HTR-8/SVneo (cell line): ENCODE results near the gene PTH1R.
"Not testable (repeated sequence)": the region's sequence is repeated elsewhere in the genome, so short reads cannot be mapped to it uniquely, and the experiment has no call there.

Experiments
- DNase-seq: peaks from one replicate; pipeline ENCODE4 v3.0.0; 2011; ENCODE audit warnings: low spot score, mixed read lengths; ENCODE audit not compliant: insufficient read length
- FAIRE-seq: peaks from 2 replicates; lab custom pipeline; 2011; peaks lifted over from hg19 to GRCh38; lab: Jason Lieb, UNC

PTH1R gene

DNA sequence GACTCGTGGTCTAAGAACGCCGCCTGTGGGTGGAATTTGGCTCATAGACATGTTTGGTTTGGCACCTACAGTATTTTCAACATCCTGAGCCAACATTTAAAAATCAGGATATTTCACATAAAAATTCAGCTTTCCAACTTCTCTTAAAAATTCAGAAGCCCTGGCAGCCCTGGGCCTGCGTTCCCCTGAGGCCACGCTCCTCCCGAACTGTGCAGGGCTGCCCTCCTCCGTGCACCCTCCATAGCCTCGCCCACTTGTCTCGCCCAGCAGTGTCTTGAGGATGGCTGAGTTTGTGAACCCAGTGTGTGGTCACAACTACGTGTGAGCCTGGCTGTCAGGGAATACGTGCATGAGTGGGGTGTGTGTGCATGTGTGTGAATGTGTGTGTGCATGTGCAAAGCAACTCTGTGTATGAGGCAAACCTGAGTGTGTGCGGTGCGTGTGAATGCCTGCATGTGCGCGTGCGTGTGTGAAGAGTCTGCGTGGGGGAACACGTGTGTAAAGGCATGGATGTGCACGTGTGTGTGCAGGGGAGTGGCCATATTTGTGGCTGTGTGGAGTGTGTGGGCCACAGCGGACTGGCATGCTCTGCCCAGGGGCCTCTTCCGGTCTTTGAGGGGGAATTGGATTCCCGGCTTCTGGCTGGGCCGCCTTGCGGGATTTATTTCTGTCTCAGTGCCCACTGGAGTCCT, 30.9 kb downstream of the PTH1R start:
- no peak for DNase-seq
- no peak for FAIRE-seq

DNA sequence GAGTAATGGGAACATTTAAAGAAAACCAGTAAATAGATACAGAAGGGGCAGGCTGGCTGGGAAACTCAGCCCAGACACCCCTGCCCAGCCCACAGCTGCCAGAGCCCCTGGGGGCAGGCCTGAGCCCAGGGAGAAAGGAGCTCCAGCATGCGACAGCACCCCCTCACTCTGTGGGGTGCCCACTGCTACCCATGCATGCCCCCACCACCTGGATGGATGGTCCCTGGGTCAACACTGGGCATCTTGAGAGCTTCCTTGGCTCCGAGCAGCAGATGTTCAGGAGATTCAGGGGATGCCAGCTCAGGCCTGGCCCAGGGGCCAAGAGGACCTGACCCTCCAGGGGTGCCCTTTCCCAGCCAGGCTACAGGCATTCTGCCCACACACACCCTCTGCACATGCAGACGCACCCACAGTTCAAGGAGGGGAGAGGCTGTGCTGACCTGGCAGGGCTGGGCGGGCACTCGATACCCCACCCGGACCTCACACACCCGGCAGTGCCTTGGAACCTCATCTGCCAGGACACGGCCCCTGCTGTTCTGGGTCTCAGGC, 31.5 kb downstream of the PTH1R start:
- DNase-seq: no peak
- FAIRE-seq: no peak

DNA sequence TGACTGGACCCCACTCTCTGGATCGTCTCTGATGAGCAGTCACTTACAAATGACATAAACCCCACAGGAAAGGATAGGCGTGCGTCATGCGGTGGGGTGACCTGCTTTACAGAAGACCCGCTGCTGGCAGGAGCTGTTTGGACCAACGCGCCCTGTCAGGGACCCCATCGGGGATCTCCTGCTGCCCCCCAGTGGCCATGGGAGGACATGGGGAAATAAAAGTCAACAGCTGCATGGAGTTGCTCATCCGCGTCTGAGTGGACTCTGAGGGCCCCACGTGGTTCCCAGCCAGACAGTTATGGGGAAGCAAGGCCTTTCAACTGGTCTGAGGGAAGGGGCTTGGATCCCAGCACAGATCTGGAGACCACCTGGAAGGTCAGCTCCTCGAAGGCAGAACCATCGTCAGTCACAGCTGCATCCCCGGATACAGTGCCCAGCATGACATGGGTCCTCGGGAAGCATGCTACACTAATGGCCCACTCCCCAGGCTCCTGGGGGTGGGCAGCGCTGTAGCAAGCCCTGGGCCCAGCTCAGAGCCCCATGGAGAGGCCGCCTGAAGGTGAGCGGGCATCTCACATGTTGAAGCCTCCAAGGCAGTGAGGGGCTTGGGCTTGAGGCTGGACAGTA, 32.1 kb downstream of the PTH1R start:
- no peak for FAIRE-seq
- DNase-seq: peak; percentile 89

DNA sequence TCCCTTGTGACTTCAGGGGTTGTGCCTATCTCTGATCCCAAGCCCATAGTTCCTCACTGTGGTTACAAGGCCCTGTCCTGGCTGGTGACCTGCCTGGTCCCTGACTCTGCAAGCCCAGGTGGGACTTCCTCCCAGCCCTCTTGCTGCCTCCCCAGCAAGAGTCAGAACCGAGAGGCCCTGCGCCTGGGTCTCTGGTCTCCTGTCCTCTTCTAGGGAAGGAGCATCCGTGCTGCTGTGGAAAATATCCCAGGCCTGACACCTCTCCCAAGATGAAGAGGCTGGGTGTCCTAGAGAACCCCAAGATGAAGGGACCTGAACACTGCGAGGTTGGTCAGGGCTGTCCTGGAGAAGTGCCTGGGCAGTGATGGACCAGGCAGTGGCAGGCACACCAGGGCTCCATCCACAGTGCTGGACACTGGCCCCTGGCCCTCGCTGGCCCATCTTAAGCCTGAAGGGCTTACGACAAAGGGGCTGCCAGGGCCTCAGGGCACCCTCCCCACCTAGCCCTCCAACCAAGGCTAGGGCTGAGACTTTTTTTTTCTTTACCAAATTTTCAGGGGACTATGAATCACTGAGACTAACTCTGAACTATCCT, 32.7 kb downstream of the PTH1R start:
- FAIRE-seq (no peak), DNase-seq (no peak)

DNA sequence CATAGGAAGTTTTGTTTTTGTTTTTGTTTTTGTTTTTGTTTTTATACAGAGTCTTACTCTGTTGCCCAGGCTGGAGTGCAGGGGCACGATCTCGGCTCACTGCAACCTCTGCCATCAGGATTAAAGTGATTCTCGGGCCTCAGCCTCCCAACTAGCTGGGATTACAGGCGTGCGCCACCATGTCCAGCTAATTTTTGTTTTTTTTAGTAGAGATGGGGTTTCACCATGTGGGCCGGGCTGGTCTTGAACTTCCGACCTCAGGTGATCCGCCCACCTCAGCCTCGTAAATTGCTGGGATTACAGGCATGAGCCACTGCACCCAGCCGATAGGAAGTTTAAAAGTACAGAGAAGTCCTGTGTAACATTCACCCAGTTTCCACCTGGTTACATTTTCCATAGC, 33.4 kb downstream of the PTH1R start:
- FAIRE-seq, DNase-seq: not testable (repeated sequence)

DNA sequence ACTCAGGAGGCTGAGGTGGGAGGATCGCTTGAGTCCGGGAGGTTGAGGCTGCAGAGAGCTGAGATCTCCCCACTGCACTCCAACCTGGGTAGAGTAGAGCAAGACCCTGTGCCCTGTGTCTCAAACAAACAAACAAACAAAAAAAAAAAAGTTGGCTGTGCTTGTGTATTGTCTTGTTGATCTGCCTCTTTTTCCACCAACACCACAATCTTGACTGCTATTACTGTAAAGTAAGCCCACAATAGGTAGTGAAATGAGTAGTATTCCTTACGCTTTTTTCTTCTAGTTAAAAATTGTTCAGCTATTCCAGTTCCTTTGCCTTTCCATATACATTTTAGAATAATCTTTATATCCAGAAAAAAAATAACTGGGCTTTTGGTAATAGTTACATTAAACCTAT, 35.5 kb downstream of the PTH1R start:
- no peak for DNase-seq
- no peak for FAIRE-seq

DNA sequence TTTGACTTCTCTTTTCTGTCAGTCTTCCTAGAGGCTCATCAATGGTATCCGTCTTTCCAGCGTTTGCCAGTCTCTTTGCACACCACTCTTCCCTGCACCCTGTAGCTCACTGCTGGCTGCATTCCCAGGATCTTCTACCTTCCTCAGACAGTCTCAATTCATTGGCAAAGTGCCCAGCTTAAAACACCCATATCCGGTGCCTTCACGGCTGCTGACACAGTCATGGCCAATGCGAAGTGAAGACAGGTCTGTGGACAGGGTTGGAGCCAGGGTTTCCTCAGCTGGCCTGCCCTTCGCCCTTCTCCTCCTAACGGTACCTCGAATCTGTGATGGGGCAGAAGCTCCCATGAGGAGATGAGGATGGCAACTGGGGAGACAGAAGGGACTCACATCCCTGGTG, 36.1 kb downstream of the PTH1R start:
- peak; percentile 59 for DNase-seq
- FAIRE-seq: no peak

DNA sequence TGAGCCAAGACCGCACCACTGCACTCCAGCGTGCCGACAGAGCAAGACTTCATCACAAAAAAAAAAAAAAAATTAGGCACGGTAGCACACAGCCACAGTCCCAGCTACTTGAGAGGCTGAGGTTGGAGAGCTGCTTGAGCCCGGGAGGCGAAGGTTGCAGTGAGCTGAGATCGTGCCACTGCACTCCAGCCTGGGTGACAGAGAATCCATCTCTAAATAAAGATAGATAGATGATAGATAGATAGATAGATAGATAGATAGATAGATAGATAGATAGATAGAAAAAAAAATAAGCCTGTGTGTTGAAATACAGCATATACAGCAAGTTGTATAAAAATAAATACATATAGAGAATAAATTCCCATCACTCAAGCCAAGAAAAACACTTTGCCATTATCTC, 37.3 kb downstream of the PTH1R start:
- no peak for DNase-seq
- FAIRE-seq: no peak

DNA sequence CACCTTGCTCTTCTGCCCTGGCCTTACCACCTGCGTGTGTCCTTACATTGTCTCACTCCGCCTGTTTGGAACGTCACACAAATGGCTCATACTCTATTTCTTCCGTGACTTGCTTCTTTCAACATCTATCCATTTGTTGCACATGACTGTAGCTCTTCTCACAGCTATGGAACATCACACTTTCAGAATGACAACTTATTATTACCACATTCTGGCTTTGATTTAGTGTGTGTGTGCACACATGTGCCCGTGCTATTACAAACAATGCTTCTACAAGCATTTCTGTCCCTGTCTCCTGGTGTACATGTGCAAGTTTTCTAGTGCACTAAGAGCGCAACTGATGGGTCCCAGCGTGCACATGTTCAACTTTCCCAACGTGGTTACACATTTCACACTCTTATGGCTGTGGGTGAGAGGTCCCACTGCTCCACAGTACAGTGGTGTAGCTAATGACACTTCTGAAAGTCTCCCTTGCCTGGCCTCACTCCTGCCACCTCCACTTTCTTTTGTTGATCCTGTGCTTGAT, 37.8 kb downstream of the PTH1R start:
- DNase-seq: no peak
- FAIRE-seq: no peak

DNA sequence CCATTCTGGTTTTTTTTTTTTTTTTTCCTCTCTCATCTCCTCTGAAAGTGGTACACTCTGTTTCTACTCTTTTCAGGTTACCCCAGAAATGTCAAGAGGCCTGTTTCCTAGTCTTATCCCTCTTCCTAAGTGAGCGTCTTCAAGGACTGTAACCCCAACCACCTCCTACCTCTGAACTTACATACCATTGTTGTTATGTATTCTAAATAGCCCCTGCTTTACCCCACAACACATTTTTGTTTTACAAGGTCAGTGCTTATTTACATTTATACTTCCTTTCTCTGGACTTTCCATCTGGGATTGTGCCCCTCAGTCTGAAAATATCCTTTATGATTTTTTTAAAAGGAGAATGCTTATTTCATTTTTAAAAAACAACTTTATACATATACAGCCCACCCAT, 38.8 kb downstream of the PTH1R start:
- DNase-seq: no peak
- no peak for FAIRE-seq

DNA sequence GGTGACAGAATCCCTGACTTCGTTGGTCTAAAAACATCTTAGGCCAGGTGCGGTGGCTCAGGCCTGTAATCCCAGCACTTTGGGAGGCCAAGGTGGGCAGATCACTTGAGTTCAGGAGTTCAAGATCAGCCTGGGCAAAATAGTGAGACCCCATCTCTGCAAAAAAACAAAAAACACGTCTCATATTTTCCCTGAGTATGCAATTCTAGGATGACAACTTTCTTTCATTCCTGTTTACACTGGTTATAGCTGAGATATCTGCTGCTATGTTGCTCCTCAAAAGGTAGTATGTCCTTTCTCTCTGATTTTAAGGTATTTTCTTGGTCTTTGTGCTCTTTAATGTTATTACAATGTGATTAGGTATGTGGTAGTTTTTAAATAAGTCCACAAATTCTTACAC, 39.3 kb downstream of the PTH1R start:
- FAIRE-seq (no peak), DNase-seq (no peak)

DNA sequence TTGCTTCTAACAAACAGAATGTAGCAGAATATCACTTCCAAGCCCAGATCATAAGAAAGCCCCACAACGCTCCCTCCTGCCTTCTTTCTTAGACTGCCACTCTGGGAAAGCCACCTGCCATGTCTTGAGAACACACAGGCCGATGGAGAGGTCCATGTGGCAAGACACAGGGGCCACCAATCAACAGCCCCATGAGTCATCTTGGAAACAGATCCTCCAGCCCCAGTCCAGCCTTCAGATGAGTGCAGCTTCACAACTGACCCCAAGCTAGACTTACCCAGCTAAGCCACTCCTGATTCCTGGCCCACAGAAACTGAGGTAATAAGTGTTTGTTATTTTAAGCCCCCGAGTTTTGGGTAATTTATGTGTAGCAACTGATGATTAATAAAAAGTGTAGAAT, 39.7 kb downstream of the PTH1R start:
- DNase-seq (no peak), FAIRE-seq (no peak)

DNA sequence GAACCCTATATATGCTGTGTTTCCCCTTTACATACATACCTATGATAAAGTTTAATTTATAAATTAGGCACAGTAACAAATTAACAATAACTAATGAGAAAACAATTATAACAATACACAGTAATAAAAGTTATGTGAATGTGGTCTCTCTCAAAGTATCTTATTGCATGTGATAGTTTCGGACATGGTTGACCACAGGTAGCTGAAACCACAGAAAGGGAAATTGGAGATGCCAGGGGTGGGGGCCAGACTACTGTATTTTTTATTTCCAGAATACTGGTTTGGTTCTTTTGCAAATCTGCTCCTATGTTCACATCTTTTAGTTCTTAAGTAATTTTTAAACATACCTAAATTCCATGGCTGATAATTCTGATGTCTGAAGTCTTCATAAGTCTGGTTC, 40.7 kb downstream of the PTH1R start:
- FAIRE-seq: no peak
- DNase-seq: no peak

DNA sequence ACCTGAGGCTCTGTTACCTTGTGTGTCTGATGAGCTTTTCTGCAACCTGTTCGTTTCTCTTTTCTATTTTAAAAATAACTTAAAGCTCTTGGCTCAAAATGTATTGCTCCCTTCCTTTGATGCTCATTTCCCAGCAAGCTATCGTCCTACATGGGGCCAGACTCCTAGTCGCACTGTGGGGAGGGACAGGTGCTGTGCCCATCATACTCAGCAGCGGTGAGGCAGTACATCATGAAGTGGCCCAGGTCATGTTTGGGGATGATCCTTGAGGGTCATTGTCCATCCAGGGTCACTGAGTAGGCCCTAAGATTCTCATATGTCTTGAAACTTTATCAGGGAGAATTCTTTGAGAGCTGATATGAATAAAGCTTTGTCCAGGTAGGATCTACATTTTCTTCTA, 41.1 kb downstream of the PTH1R start:
- DNase-seq: no peak
- FAIRE-seq: no peak

DNA sequence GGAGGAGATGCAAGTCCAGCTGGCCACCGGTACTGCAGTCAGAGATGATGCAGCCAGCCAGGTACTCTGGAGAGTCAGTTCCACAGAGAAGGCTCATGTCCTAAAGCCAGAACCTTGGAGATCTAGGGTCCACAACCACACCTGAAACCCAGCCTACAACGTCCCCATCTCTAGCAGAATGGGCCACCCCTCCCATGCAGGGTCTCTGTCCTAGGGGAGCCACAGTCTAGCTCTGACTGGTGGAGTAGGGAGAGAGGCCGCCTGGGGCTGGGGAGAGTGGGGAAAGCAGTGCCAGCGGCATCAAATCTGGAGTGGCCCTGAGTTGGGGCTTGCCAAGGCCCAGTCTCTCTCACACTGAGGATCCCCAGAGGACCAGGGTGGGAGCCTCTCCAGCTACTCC, 43.5 kb downstream of the PTH1R start:
- DNase-seq: no peak

DNA sequence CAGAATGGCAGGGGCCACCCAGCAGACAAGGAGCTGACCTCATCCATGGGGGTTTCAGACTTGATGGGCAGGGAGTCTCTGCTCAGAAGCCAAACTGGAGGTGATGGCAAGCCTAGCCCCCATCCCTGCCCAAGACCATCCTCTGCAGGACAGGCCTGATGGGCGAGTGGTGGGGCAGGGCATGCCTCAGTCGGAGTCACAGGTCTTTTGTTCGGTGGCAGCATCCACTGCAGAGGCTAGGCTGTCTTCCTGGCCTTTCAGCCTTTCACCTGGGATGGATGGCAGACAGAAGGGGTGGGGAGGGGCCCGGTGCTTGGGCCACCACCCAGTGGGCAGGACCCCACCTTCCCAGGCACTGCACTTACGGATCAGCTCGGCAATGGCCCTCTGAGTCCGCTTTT, 44.4 kb downstream of the PTH1R start:
- FAIRE-seq (no peak), DNase-seq (no peak)

More for the DNA sequence above, 43.5 kb downstream of the PTH1R start:
- FAIRE-seq: no peak

DNA sequence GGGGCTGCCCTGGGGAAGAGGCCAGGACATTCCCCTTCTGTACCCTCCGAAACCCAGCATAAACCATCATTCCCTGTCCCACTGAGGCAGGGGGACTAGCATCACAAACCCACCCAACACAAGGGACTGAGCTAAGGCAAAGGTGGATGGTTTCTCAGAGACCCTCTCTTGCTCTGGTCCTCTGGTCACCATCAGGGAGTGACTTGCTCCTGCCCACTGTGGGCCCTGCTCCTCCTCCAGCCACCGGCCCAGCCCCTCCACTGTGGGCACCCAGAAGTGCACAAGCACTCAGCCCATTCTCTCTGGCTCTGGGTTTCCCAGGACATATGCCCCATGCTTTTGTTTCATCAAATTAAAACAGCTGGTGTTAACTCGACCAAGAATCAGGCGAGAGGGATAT, 44.9 kb downstream of the PTH1R start:
- no peak for DNase-seq
- no peak for FAIRE-seq

DNA sequence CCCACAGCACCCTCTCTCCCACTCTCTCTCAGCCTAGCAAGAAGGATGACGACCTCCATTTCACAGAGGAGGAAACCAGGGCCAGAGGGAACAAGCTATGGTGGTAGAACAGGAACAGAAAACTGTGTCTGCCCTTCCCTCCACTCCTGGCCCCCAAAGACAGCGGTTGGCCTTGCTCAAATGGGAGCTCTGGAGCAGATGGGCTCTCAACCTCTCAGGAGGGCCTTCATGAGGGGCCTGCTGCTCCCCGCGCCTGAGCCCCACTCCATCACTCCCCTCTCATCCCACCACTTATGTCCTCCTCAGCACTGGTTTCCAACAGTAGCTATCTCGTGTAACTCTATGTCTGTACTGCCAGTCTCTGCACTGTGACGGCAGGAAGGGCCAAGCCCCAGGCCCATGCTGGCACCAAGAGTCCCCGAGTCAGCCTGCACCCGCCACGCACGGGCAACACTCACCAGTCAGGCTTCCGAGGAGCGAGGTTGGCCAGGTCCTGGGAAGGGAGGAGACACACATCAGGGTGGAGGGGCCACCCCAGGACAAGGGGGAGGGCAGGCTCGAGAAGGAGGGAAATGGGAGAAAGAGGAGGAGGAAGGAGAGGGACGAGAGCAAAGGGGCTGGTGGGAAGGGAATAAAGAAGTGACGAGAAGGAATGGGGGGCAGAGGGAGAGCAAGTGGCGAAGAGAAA, 45.5 kb downstream of the PTH1R start:
- no peak for FAIRE-seq
- no peak for DNase-seq

DNA sequence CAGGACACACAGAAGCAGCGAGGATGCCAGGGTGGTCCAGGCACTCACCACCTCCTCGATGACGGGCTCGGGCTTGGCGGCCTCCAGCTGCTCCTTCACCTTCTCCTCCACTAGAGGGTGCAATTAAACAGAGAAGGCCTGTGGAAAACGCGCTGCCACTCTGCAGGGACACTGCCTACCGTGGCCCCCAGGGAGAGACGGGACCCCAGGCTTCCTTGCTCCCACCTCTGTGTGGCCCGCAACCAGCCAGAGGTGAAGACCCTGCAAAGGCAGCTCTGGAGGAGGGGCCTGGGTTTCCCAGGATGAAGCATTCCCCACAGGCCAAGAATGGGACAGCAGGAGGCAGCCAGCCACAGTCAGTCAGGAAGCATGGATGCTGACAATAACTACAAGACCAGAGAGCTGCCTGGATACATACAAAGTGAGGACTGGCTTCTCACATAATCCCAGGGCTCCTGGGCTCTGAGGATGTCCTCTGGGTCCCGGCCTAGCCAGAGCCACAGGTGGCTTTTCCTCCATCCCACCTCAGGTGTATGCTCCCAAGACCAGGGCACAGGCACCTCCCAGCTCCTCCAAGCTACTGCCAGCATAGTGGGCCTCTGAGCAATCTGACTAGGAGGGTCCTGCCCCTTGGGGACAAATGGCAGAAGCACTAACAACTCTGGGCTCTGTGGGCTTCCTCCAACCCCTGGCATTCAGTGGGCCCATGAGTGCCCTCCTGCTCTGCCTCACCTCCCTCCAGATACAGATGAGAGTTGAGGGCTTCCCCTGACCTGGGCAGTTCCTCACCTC, 46.2 kb downstream of the PTH1R start:
- no peak for DNase-seq
- FAIRE-seq: no peak
